ENCODE measurements around the gene DNAH17. TPM values are rescaled to one million over a fixed set of nuclear protein-coding genes. Genes with fewer than 3 reads are reported as not detected.

The DNAH17 gene
- total RNA-seq, 2 experiments from 2014 or later: 0.41 to 0.45 TPM

DNA sequence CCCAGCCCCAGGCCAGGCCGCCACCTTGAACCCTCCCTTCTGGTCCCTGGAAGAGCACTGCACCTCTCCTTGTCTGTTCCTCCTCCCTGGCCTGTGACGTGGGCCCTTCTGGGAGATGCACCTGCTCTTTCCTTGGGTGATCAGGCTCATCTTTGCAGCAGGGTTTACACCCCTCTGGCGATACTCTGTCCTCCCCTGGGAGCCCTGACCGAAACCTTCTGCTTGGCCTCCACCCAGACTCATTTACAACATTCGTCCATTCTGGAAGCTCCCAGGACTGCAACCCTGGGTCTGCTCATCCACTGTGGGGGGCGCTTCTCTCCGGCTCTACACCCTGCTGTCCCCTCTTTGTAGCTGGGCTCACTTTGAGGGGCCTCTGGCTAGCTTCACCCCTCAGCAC is 125.4 kb downstream of the DNAH17 start:
- CTCF ChIA-PET: no interaction called here

DNA sequence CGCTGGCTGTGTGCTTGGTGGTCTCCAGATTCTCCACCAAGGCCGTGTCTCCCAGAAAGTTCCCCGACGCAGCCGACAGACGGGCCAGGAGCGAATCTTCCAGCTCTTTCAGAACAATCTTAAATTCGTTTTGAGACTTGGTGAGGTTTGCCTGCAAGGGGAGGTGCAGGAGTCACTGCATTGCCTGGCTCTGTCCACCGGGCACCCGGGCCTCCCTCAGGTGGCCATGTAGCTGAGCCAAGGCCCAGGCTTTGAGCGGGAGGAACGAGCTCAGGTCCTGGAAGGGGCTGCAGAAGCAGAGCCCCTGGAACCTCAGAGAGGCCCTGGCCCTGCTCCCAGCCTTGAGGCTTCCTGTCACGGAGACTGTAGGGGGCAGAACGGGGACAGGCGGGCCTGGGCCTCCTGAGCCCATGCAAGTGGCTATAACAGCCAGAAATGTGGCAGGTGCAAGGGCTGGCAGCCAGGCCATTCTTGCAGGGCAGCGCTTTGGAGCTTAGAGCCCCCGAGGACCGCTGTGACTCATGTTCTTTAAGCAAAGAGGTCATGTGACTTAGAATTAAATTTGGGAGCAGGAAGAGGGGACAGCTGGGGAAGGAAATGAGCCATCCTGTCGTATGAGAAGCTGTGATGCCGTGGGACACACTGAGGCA is 126.4 kb downstream of the DNAH17 start:
- CTCF ChIA-PET: interaction anchor here (0.8 to 1.5 kb wide), 2 partner anchors 9 to 200 kb away, joined by 3 to 4 read pairs; no protein-coding TSS in a partner anchor

More for the DNA sequence above, 125.4 kb downstream of the DNAH17 start:
- H3K36me3 Mint-ChIP-seq (ENCODE audit: low read depth): no peaks in the 10 kb centered on the region
- TF ChIP-seq, protein P1, sequence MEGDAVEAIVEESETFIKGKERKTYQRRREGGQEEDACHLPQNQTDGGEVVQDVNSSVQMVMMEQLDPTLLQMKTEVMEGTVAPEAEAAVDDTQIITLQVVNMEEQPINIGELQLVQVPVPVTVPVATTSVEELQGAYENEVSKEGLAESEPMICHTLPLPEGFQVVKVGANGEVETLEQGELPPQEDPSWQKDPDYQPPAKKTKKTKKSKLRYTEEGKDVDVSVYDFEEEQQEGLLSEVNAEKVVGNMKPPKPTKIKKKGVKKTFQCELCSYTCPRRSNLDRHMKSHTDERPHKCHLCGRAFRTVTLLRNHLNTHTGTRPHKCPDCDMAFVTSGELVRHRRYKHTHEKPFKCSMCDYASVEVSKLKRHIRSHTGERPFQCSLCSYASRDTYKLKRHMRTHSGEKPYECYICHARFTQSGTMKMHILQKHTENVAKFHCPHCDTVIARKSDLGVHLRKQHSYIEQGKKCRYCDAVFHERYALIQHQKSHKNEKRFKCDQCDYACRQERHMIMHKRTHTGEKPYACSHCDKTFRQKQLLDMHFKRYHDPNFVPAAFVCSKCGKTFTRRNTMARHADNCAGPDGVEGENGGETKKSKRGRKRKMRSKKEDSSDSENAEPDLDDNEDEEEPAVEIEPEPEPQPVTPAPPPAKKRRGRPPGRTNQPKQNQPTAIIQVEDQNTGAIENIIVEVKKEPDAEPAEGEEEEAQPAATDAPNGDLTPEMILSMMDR (IDR thresholded peaks at IDR 0.05): no peak
- POLR2A ChIA-PET: no interaction called here
- intact Hi-C loops (cut with micrococcal nuclease): no loop called here
- H3K4me1 Mint-ChIP-seq (ENCODE audit: low read depth): no peaks in the 10 kb centered on the region
- no peak for DNase-seq
- no peak for ATAC-seq
- no peaks in the 10 kb centered on the region for H3K27me3 Mint-ChIP-seq
- no peak overlapping the region for H3K27ac Mint-ChIP-seq
- no peaks in the 10 kb centered on the region for H3K9me3 Mint-ChIP-seq
- no peak overlapping the region for H3K4me3 Mint-ChIP-seq

DNA sequence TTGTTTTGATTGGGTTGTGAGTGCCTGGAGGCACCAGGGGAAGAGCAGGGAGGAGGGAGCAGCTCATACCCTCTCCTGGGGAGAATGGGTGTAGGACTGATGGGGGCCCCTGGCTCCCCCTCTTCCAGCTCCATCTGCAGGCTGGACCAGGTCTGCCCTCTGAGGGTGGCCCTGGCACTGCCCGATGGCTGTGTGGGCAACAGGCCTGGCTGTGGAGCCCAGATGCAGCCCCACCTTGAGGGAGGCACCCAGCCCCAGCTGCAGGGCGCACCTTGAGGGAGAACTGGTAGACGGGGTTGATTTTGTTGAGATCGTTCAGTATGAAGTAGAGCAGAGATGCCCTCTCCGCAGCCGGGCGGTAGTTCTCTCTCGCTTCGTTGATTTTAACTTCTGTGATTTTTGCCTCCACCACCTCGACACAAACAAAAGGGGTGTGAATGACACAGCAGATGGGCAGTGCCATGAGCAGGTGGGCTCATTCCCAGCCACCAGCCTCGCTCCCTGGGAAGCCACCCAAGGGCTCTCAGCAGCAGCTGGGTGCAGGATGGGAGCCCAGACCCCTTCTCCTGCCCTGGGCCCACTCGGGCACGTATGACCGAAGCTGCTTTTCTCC is 127.1 kb downstream of the DNAH17 start:
- TF ChIP-seq, protein P1 (IDR thresholded peaks at IDR 0.05): no peak
- Mint-ChIP-seq H3K9me3 (no peaks in the 10 kb centered on the region), H3K27ac (no peak overlapping the region), H3K4me1 (ENCODE audit: low read depth) (no peaks in the 10 kb centered on the region), H3K27me3 (no peaks in the 10 kb centered on the region), H3K36me3 (ENCODE audit: low read depth) (no peaks in the 10 kb centered on the region), H3K4me3 (no peak overlapping the region)
- ChIA-PET CTCF (interaction anchor here (0.8 to 1.5 kb wide), 2 partner anchors 8 to 199 kb away, joined by 3 to 4 read pairs; no protein-coding TSS in a partner anchor), POLR2A (no interaction called here)
- ATAC-seq (no peak), DNase-seq (no peak)
- intact Hi-C loops (cut with micrococcal nuclease): no loop called here

More for the DNA sequence above, 126.4 kb downstream of the DNAH17 start:
- Mint-ChIP-seq H3K27me3 (no peaks in the 10 kb centered on the region), H3K4me3 (no peak overlapping the region), H3K27ac (no peak overlapping the region), H3K9me3 (no peaks in the 10 kb centered on the region), H3K4me1 (ENCODE audit: low read depth) (no peaks in the 10 kb centered on the region), H3K36me3 (ENCODE audit: low read depth) (no peaks in the 10 kb centered on the region)
- intact Hi-C loops (cut with micrococcal nuclease): no loop called here
- ATAC-seq (no peak), DNase-seq (no peak)
- TF ChIP-seq, protein P1 (IDR thresholded peaks at IDR 0.05): no peak
- POLR2A ChIA-PET: no interaction called here

DNA sequence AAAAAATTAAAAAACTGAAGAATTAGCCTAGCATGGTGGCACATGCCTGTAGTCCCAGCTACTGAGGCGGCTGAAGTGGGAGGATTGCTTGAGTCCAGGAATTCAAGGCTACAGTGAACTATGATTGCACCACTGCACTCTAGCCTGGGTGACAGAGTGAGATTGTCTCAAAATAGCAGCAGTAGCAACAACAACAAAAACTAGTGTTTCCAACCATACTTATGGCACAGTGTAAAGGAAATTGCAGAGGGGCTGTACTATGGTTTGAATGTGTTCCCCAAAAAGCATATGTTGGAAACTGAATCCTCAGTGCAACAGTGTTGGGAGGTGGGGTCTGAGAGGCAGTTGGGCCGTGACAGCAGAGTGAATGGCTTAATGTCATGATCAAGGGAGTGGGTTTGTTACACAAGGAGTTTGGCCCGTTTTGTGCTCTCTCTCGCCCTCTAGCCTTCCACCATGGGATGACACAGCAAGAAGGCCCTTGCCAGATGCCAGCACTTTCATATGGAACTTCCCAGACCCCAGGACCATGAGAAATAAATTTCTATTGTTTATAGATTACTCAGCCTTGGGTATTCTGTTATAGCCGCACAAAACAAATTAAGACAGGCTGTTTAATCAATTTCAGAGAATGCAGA is 128.7 kb downstream of the DNAH17 start:
- H3K9me3 Mint-ChIP-seq: no peaks in the 10 kb centered on the region
- H3K27ac Mint-ChIP-seq: no peak overlapping the region
- ATAC-seq (no peak), DNase-seq (peak; percentile 33)
- H3K4me1 Mint-ChIP-seq (ENCODE audit: low read depth): no peaks in the 10 kb centered on the region
- H3K4me3 Mint-ChIP-seq: no peak overlapping the region
- no peaks in the 10 kb centered on the region for H3K27me3 Mint-ChIP-seq
- H3K36me3 Mint-ChIP-seq (ENCODE audit: low read depth): no peaks in the 10 kb centered on the region
- POLR2A ChIA-PET: no interaction called here
- TF ChIP-seq, protein P1 (IDR thresholded peaks at IDR 0.05): peak; percentile 35
- CTCF ChIA-PET: interaction anchor here (0.5 to 1.4 kb wide), 2 partner anchors 278 to 465 kb away, joined by 3 read pairs; no protein-coding TSS in a partner anchor
- intact Hi-C loops (cut with micrococcal nuclease): no loop called here

GRCh38 chr17:78446833-78447232 is 130.4 kb downstream of the DNAH17 start:
- POLR2A ChIA-PET: interaction anchor here (0.6 kb wide), 1 partner anchor 143 kb away, joined by 3 read pairs; no protein-coding TSS in a partner anchor

More at GRCh38 chr17:78446833-78447232, 130.4 kb downstream of the DNAH17 start:
- DNase-seq: no peak
- CTCF ChIA-PET: interaction anchor here (2.6 to 3.0 kb wide), 2 partner anchors 25 to 261 kb away, joined by 10 to 12 read pairs; no protein-coding TSS in a partner anchor
- Mint-ChIP-seq H3K4me3 (no peak overlapping the region), H3K27ac (no peak overlapping the region), H3K36me3 (ENCODE audit: low read depth) (no peaks in the 10 kb centered on the region), H3K27me3 (no peaks in the 10 kb centered on the region), H3K4me1 (ENCODE audit: low read depth) (no peaks in the 10 kb centered on the region), H3K9me3 (no peaks in the 10 kb centered on the region)
- intact Hi-C loops (cut with micrococcal nuclease): no loop called here
- no peak for ATAC-seq
- TF ChIP-seq, protein P1 (IDR thresholded peaks at IDR 0.05): no peak
